Dendritic cell treated with granulocyte-macrophage colony-stimulating factor and Interleukin-4, amounts not matched to agents 40 ng/mL and 50 ng/mL, for 4 days (primary cell): Measurements from ENCODE around the gene BMERB1.

Experiments used
- H3K27ac Mint-ChIP-seq: one replicate; pipeline ENCODE4 v1.8.0; 2022; ENCODE audit warnings: mild to moderate bottlenecking, mixed read lengths
- H3K27me3 Mint-ChIP-seq: one replicate; pipeline ENCODE4 v1.8.0; 2022; ENCODE audit warnings: mild to moderate bottlenecking, mixed read lengths
- H3K36me3 Mint-ChIP-seq: one replicate; pipeline ENCODE4 v1.8.0; 2022; ENCODE audit warnings: low read depth, mixed read lengths
- H3K4me1 Mint-ChIP-seq: one replicate; pipeline ENCODE4 v1.8.0; 2022; ENCODE audit warnings: low read depth, mixed read lengths
- H3K4me3 Mint-ChIP-seq: one replicate; pipeline ENCODE4 v1.8.0; 2022; ENCODE audit warnings: mild to moderate bottlenecking, moderate library complexity, mixed read lengths
- H3K9me3 Mint-ChIP-seq: one replicate; pipeline ENCODE4 v1.8.0; 2022; ENCODE audit warnings: mixed read lengths
- intact Hi-C: fragments of 100-400 bp; cut with micrococcal nuclease; formaldehyde crosslinking; loops from one replicate; pipeline ENCODE4 v1.15.0; 2022

The BMERB1 gene

GRCh38 chr16:15587152-15587825 lies 152.9 kb downstream of the BMERB1 start:
- Mint-ChIP-seq H3K36me3 (peaks cover 42% of the 10 kb centered on the region), H3K27ac (peak overlapping the region; percentile 26)
- intact Hi-C loops: no loop called here

GRCh38 chr16:15592324-15592723 lies 157.9 kb downstream of the BMERB1 start:
- Mint-ChIP-seq H3K27ac (peak overlapping the region; percentile 99), H3K4me3 (no peak overlapping the region), H3K9me3 (peaks cover 16% of the 10 kb centered on the region), H3K27me3 (no peaks in the 10 kb centered on the region), H3K36me3 (peaks cover 62% of the 10 kb centered on the region), H3K4me1 (peaks cover 77% of the 10 kb centered on the region)
- intact Hi-C loops: loop anchor here (5.0 kb wide), 1 partner anchor 70 kb away; no protein-coding TSS in a partner anchor

More at GRCh38 chr16:15587152-15587825, 152.9 kb downstream of the BMERB1 start:
- Mint-ChIP-seq H3K4me1 (peaks cover 63% of the 10 kb centered on the region), H3K9me3 (peaks cover 20% of the 10 kb centered on the region), H3K4me3 (no peak overlapping the region), H3K27me3 (no peaks in the 10 kb centered on the region)

GRCh38 chr16:15593235-15593634 lies 158.8 kb downstream of the BMERB1 start:
- peaks cover 15% of the 10 kb centered on the region for H3K9me3 Mint-ChIP-seq
- peaks cover 62% of the 10 kb centered on the region for H3K36me3 Mint-ChIP-seq
- no peaks in the 10 kb centered on the region for H3K27me3 Mint-ChIP-seq
- intact Hi-C loops: loop anchor here (5.0 kb wide), 1 partner anchor 71 kb away; no protein-coding TSS in a partner anchor
- peaks cover 79% of the 10 kb centered on the region for H3K4me1 Mint-ChIP-seq
- H3K27ac Mint-ChIP-seq: peak overlapping the region; percentile 99
- H3K4me3 Mint-ChIP-seq: no peak overlapping the region

GRCh38 chr16:15594711-15595320 lies 160.4 kb downstream of the BMERB1 start:
- intact Hi-C loops: loop anchor here (5.0 kb wide), 2 partner anchors 47 to 73 kb away; partner anchors contain the start of gene MARF1
- peak overlapping the region; percentile 99 for H3K27ac Mint-ChIP-seq
- peaks cover 63% of the 10 kb centered on the region for H3K36me3 Mint-ChIP-seq
- H3K27me3 Mint-ChIP-seq: no peaks in the 10 kb centered on the region
- no peak overlapping the region for H3K4me3 Mint-ChIP-seq
- peaks cover 64% of the 10 kb centered on the region for H3K4me1 Mint-ChIP-seq
- peaks cover 15% of the 10 kb centered on the region for H3K9me3 Mint-ChIP-seq

- H3K9me3 Mint-ChIP-seq: peaks cover 15% of the 10 kb centered on the region
- H3K36me3 Mint-ChIP-seq: peaks cover 85% of the 10 kb centered on the region
- no peaks in the 10 kb centered on the region for H3K27me3 Mint-ChIP-seq
- peaks cover 58% of the 10 kb centered on the region for H3K4me1 Mint-ChIP-seq
- peak overlapping the region; percentile 65 for H3K27ac Mint-ChIP-seq
- intact Hi-C loops: loop anchor here (5.0 kb wide), 1 partner anchor 45 kb away; the partner anchor contains the start of gene MARF1
- no peak overlapping the region for H3K4me3 Mint-ChIP-seq
Measured at GRCh38 chr16:15597135-15597534, 162.7 kb downstream of the BMERB1 start.

- Mint-ChIP-seq H3K27me3 (no peaks in the 10 kb centered on the region), H3K4me1 (peaks cover 50% of the 10 kb centered on the region), H3K4me3 (no peak overlapping the region), H3K36me3 (peaks cover 94% of the 10 kb centered on the region), H3K27ac (peak overlapping the region; percentile 65), H3K9me3 (peaks cover 15% of the 10 kb centered on the region)
- intact Hi-C loops: loop anchor here (5.0 kb wide), 1 partner anchor 44 kb away; the partner anchor contains the start of gene MARF1
Measured at GRCh38 chr16:15597822-15598647, 163.6 kb downstream of the BMERB1 start.

- H3K27ac Mint-ChIP-seq: no peak overlapping the region
- no peak overlapping the region for H3K4me3 Mint-ChIP-seq
- intact Hi-C loops: loop anchor here (5.0 kb wide), 1 partner anchor 44 kb away; the partner anchor contains the start of gene MARF1
- H3K4me1 Mint-ChIP-seq: peaks cover 43% of the 10 kb centered on the region
- H3K9me3 Mint-ChIP-seq: peaks cover 15% of the 10 kb centered on the region
- H3K27me3 Mint-ChIP-seq: no peaks in the 10 kb centered on the region
- peaks cover 97% of the 10 kb centered on the region for H3K36me3 Mint-ChIP-seq
Measured at GRCh38 chr16:15598648-15599190, 164.3 kb downstream of the BMERB1 start.

- peaks cover 36% of the 10 kb centered on the region for H3K4me1 Mint-ChIP-seq
- no peaks in the 10 kb centered on the region for H3K27me3 Mint-ChIP-seq
- no peak overlapping the region for H3K4me3 Mint-ChIP-seq
- H3K9me3 Mint-ChIP-seq: peaks cover 13% of the 10 kb centered on the region
- peaks cover 97% of the 10 kb centered on the region for H3K36me3 Mint-ChIP-seq
- peak overlapping the region; percentile 0 for H3K27ac Mint-ChIP-seq
- intact Hi-C loops: loop anchor here (5.0 kb wide), 1 partner anchor 43 kb away; the partner anchor contains the start of gene MARF1
Measured at GRCh38 chr16:15599303-15600070, 165.1 kb downstream of the BMERB1 start.

GRCh38 chr16:15601212-15601879 lies 167.0 kb downstream of the BMERB1 start:
- Mint-ChIP-seq H3K4me3 (no peak overlapping the region), H3K36me3 (peaks cover 97% of the 10 kb centered on the region), H3K27ac (peak overlapping the region; percentile 13), H3K4me1 (peaks cover 27% of the 10 kb centered on the region), H3K9me3 (no peaks in the 10 kb centered on the region), H3K27me3 (no peaks in the 10 kb centered on the region)
- intact Hi-C loops: no loop called here

GRCh38 chr16:15602285-15603044 lies 168.1 kb downstream of the BMERB1 start:
- intact Hi-C loops: no loop called here

GRCh38 chr16:15604460-15605440 lies 170.4 kb downstream of the BMERB1 start:
- H3K9me3 Mint-ChIP-seq: no peaks in the 10 kb centered on the region
- intact Hi-C loops: no loop called here
- no peak overlapping the region for H3K27ac Mint-ChIP-seq
- H3K36me3 Mint-ChIP-seq: peaks cover 100% of the 10 kb centered on the region
- H3K4me1 Mint-ChIP-seq: peaks cover 36% of the 10 kb centered on the region
- H3K27me3 Mint-ChIP-seq: no peaks in the 10 kb centered on the region
- H3K4me3 Mint-ChIP-seq: no peak overlapping the region

More at GRCh38 chr16:15602285-15603044, 168.1 kb downstream of the BMERB1 start:
- Mint-ChIP-seq H3K4me1 (peaks cover 32% of the 10 kb centered on the region), H3K27me3 (no peaks in the 10 kb centered on the region), H3K36me3 (peaks cover 97% of the 10 kb centered on the region), H3K9me3 (no peaks in the 10 kb centered on the region), H3K27ac (no peak overlapping the region), H3K4me3 (no peak overlapping the region)
